Fibroblast of upper back skin (primary cell): ENCODE results near the gene ASCL3.
"Not testable (repeated sequence)": the region's sequence is repeated elsewhere in the genome, so short reads cannot be mapped to it uniquely, and the experiment has no call there.

Experiments
- DNase-seq: peaks from one replicate; pipeline ENCODE4 v3.0.0-alpha.2; 2013

Gene ASCL3

DNA sequence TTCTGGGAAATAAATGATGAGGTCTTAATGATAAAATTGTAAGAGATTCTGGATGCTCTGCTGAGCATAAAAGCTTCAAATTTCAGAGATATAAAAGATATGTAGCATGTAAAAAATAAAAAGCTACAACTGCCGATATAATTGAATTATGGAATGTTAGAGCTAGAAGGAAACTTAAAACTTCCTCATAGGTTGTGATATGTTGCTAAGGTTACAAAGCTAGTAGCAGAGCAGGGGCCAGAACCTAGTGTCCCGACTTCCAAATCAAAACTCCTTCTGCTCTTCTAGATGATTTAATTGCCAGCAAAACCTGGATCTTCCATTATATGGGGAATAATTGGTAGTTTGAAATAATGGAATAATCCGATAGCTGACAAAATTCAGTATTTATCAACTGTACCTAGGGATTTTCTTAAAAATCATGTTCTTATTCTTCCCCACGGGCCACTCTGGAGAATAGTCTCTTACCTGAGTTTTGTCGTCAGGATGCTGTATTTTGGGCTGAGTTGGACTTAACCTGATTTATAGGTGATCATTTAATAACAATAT is at the start of gene ASCL3:
TSS of gene ASCL3 (minus strand) at position 499 of the 549 bp plus-strand sequence. CDS start 4,855 bp downstream, outside the sequence.
- DNase-seq: no peak

DNA sequence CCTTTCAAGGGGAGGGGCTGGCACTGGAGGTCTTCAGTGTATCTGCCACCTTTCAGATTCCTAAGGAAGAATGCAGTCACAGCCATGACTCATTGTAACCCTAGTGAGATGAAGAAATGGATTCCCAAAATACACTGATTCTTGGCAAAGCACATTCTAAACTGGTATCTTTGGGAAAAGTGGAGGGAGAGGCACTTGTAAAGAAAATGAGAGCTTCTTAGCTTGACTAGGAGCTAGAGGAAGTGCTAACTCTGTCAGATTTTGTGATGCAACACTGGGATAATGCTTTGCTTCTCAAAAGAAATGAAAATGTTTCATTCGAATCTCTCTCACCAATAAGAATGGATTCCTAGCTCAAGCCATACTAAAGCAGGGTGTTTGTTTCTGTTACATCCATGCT is 46.6 kb upstream of the ASCL3 start:
- peak; percentile 67 for DNase-seq

DNA sequence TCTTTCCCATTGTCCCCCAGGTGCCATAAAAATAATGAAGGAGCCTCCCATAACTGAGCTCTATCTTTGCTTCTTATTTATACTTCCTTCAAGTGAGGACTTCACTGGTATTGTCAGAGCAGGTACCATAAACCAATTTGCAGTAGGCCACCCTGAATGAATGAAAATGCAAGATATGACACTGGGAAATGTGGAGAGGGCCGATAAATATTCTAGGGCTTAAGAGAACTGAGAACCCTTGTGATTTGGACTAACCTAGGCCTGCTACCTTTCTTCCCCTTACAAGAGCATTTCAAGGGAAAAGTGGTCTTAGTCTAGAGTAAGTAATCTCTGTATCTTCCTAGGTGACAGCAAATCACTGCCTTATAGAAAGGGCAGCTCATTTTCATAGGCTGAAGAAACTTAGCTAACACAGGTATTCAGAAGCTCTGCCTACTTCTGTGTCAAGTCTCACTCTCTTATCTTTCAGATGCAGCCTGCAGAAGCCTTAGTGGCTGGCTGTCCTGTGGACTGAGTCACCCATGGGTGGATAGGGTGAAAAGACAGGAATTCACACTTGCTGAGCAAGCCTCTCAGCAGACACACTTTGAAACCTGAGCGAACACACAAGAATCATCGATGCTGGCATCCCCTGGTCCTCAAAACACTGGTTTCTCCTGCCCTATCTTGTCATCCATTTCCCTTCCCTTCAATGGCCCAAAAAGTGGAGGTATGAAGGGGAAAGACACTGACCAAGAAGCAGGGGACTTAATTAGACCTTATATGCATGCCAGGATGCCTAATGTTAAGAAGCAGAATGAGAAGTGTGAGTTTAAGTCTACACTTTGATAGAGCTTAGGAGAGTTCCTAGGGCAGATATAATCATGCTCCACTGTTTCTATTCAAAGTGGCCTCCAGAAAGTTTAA is 45.8 kb upstream of the ASCL3 start:
- DNase-seq: peak; percentile 48

DNA sequence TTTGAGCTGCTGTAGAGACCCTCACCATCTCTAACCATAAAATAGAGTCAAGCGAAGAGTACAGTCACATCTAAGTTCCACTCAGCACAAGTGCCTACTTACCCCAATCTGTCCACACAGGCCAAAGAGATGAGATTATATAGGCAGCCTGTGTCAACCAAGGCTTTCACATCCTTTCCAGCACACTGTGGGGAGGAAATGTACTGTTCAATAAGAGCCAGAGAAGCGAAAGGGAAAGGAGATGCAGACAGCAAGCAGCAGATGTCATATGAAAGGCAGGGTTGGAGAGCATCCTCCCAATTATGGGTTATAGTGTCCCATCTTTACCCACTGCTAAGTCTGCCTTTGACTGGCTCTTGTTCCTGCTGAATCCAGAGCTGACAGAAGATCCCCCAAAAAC is 44.6 kb upstream of the ASCL3 start:
- DNase-seq: no peak

DNA sequence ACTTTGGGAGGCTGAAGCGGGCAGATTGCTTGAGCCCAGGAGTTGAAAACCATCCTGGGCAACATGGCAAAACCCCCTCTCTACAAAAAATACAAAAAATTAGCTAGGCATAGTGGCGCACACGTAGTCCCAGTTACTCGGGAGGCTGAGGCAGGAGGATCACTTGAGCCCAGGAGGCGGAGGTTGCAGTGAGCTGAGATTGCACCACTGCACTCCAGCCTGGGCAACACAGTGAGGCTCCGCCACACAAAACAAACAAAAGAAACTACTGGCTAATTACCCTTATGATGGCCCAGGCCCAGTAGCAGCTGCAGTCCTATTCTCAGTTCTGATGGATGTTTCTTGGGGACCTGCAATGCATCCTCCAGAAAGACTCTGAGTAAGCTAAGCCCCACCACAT is 44.0 kb upstream of the ASCL3 start:
- not testable (repeated sequence) for DNase-seq

DNA sequence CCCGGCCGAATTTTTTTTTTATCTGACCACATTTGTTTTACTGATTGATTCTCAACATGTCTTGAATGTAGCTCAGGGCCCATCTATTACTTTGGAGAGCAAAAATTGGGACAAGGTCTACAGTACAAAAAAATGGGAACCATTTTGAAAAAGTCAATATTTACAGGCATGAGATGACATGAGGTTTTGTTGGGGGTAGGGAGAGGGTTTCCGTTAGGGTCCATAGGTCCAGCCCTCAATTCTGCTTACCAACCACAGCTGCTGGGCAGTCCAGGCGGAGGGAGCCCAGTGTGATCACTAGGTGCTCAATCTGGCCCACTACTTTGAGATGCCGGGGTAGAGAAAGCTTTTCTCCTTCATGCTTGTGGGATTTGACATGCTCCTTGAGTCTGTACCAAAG is 42.6 kb upstream of the ASCL3 start:
- DNase-seq: no peak

- no peak for DNase-seq
Measured at GRCh38 chr11:8983552-8983951, 40.7 kb upstream of the ASCL3 start.

DNA sequence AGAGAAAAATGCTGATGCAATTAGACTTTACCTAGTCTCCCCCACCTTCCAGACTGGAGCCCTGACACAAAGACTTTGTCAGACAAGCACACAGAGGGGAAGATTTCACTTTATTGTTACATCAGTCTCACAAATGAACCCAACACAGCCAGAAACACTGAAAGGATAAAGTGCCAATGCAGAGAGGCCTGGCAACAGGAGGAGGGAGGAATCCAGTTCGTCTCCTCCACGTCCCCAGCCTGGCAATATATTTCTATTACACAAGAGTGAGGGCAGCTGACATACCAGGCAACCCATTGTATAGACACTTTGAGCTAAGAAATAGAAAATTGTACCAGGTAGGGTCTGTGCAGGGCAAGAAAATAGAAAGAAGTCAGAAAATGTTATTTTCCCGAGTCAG is 37.7 kb upstream of the ASCL3 start:
- DNase-seq: no peak

DNA sequence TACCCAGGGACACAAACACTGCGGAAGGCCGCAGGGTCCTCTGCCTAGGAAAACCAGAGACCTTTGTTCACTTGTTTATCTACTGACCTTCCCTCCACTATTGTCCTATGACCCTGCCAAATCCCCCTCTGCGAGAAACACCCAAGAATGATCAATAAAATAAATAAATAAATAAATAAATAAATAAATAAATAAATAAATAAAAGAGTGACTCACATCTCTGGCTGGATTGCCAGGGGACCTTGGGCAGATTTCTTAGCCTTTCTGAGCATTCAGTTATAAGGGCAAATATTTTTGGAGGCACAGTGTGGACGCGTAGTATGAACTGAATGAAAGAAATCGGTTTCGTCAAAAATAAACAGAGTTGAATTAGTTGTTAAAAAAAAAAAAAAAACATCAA is 36.5 kb upstream of the ASCL3 start:
- DNase-seq: not testable (repeated sequence)

DNA sequence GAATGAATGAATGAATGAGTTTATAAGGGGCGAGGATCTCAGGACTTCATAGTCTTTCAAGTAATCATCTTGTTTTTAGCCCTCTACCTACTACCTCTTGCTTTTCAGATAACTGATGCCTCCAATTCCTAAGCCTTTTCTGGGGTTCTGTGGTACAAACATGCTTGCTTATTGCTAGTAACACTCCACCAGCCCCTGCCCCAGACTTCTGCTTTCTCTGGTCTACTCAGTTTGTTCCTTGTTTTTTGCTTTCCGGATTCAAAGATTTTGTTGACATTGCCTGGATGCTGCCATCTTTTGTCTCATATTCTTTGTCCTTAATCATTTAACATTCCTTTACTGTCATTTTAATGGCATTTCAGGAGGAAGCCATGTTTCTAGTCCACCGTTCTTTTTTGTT is 30.3 kb upstream of the ASCL3 start:
- no peak for DNase-seq

DNA sequence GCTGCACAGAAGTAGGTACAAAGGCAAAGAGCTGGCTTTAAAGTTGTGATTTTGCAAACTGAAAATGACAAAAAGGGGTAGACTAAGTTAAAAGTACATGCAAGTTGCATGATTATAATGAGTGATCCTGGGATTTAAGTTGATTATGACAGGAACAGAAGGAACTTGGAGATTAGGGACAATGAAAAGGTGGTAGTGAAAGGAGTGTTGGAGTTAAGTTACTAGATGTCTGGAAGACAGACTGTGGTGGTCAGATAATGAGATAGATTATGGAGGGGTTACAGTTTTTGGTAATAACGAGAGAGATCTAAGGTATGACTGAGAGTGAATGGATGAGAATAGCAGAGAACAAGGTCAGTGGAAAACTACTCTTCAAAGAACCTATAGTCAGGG is 29.1 kb upstream of the ASCL3 start:
- DNase-seq: no peak

- no peak for DNase-seq
Measured at GRCh38 chr11:8971196-8971923, 28.5 kb upstream of the ASCL3 start.

DNA sequence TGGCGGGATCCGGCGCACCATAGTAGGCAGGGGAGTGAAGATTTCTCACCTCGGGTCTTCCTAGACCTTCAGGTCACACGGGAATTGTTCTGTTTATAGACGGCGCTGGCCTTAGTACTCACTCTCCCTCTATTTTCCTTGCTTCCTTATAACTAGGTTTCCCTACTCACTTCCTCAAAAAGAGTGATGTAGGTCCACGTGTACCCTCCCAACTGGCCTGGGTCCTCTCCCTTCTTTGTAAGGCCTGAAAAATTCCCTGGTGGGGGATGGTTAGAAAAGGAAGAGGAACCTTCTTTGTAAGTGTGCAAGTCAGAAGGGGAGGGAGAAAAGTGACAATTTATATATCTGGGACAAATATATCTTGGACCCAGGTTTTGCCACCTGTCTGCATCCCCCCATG is 24.4 kb upstream of the ASCL3 start:
- DNase-seq: no peak

DNA sequence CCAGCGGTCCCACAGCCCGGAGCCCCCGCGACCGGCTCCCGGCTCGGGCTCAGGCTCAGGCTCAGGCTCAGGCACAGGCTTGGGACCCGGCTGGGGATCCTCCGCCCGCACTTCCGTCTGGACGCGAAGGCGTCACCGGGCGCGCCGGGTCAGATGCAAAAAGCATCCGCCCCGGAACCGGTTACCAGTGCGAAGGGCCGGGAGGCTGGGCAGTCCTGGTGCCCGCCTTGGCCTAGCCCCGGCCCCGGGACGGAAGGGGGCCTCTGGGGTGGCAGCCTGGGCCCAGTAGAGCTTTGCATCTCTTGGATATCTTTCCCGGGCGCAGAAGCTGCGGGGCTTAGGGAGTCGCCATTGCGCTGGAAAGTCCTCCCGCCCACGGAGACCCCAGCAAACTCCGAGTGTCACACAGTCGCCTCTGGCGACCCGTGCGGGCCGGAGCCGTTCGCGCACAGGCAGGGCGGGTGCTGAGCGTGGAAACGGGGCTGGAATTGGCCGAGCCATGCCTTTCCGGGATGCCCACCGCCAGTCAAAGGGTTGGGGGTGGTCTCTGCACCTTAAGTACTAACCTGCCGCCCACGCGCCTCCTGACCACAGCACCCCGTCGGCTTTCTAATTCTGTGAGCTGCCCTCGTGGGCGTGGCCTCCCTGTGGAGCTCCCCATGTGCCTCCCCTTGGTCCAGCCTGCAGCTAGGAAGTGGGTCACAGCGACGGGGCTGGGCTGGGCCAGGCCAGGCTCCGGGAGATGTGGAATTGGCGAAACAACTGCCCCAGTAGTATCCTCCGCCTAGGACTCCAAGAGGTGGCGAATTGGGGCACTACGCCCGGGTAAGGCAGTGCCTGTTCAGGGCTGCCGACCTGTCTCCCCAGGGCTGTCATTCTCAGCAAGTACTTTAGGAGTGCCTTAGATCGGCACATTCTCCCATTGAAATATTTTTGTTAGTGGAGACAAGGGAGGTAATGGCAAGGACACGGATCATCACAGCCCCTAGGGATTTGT is 21.8 kb upstream of the ASCL3 start, which contains the start of gene TMEM9B:
TSS of gene TMEM9B (minus strand) at position 119 of the 997 bp plus-strand sequence. CDS start 129 bp downstream, outside the sequence.
- DNase-seq: peak; percentile 78

DNA sequence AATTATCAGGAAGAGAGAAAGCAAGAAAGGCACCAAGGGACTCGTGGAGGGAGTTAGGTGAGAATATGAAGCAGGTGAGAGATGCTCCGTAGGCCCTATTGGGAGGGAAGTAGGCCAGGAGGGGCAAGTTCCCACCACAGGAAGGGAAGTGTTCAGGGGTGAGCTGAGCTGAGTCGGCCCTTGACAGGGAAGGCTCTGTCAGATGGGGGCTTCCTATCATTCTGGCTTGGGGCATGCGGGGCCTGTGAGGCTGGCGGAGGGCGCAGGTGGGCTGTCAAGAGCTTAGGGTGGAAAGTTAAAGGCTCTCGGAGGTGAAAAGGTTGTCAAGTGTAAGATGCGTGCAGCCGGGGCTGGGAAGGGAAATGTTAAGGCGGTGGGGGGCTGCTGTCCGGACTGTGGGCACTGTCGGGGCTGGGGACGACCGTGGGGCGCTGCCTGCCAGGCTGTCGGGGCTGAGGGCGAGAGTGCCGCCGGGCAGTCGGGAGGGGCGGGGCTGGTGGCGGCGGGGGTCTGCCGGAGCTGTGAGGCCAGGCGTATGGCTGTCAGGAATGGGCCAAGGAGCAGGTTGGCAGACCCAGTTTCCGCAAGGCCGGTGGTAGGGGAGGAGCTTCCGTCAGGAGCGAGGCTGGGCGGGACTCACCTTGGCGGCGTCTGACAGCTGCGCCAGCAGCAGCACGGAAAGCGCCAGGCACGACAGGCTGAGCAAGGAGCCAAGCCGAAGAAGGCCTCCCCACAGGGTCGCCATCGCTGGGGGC is 20.9 kb upstream of the ASCL3 start:
- no peak for DNase-seq

- no peak for DNase-seq
Measured at GRCh38 chr11:8962841-8963240, 20.0 kb upstream of the ASCL3 start.

- DNase-seq: no peak
Measured at GRCh38 chr11:8961401-8961800, 18.6 kb upstream of the ASCL3 start.

GRCh38 chr11:8959546-8960166 is 16.8 kb upstream of the ASCL3 start:
- DNase-seq: peak; percentile 81

DNA sequence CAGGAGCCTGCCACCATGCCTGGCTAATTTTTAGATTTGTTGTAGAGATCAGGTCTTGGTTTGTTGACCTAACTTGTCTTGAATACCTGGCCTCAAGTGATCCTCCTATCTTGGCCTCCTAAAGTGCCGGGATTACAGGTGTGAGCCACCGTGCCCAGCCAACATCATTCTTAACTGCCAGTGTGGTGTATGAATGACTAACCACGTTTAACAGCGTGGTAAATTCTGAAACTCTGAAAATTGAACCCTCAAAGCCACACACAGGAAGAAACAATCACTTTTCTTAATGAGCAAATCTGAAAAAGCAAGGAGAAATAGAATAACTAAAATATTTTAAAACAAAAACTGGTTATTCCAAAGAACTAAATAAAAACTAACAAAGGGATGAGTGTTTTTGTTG is 14.0 kb upstream of the ASCL3 start:
- no peak for DNase-seq

DNA sequence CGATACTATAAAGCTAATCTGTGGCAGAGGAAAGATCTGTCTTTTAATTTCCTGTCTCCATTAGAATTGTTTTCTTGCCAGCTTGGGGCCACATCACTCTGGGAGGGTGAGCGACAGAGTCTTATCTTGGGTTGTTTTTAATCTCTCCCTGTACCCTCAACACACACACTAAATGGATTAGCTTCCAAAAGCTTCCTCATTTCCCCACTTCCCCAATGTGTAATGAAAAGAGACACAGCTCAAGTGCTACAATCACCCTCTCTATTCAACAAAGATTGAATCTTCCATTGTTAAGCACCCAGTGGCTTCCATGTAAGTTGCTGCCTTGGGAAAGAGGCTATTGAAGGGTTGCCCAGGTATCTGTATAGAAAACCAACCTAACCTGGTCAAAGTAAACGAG is 6.1 kb upstream of the ASCL3 start:
- no peak for DNase-seq
